Karpas-422 (cell line): ENCODE results near the gene RARA. TPM values are rescaled to one million over a fixed set of nuclear protein-coding genes. Genes with fewer than 3 reads are reported as not detected.

Experiments
- DNase-seq: peaks from one replicate; pipeline ENCODE4 v3.0.0-alpha.2; 2015
- H2AFZ ChIP-seq: fragments of 200-600 bp; sonication (generic); 2 replicates; pipeline ENCODE4 v1.6.1; 2014; ENCODE audit warnings: antibody characterized with exemption, low read length, mixed read lengths
- H3K27ac ChIP-seq: fragments of 200-600 bp; sonication (generic); 2 replicates; pipeline ENCODE4 v1.5.1; 2014; ENCODE audit warnings: mild to moderate bottlenecking, low read length, moderate library complexity
- H3K27me3 ChIP-seq: fragments of 200-600 bp; sonication (generic); 2 replicates; pipeline ENCODE4 v1.6.1; 2014; ENCODE audit warnings: low read length, mixed read lengths
- H3K36me3 ChIP-seq: fragments of 200-600 bp; sonication (generic); 2 replicates; pipeline ENCODE4 v1.6.1; 2014; ENCODE audit warnings: low read length, mixed read lengths; ENCODE audit not compliant: insufficient read depth
- H3K4me1 ChIP-seq: fragments of 200-600 bp; sonication (generic); 2 replicates; pipeline ENCODE4 v1.6.1; 2014; ENCODE audit warnings: mild to moderate bottlenecking, low read length, mixed read lengths
- H3K4me2 ChIP-seq: fragments of 200-600 bp; sonication (generic); 2 replicates; pipeline ENCODE4 v1.6.1; 2014; ENCODE audit warnings: low read length, low read depth, mild to moderate bottlenecking; ENCODE audit not compliant: poor library complexity, severe bottlenecking
- H3K4me3 ChIP-seq: fragments of 200-600 bp; sonication (generic); 2 replicates; pipeline ENCODE4 v1.5.1; 2014; ENCODE audit warnings: mild to moderate bottlenecking, antibody characterized with exemption, low read length, mixed read lengths
- H3K79me2 ChIP-seq: fragments of 200-600 bp; sonication (generic); 2 replicates; pipeline ENCODE4 v1.6.1; 2014; ENCODE audit warnings: mild to moderate bottlenecking, low read length, mixed read lengths
- H3K9ac ChIP-seq: fragments of 200-600 bp; sonication (generic); 2 replicates; pipeline ENCODE4 v1.6.0; 2014; ENCODE audit warnings: low read length
- H3K9me2 ChIP-seq: fragments of 200-600 bp; sonication (generic), shearing (Covaris generic); replicated peaks from 2 replicates; pipeline ENCODE4 v1.6.0; 2014; ENCODE audit warnings: mild to moderate bottlenecking, low read length, moderate library complexity; ENCODE audit not compliant: insufficient read depth
- H3K9me3 ChIP-seq: fragments of 300-700, 200-600 bp; sonication (generic); 2 replicates; pipeline ENCODE4 v1.6.1; 2014; ENCODE audit warnings: low read length, mixed read lengths
- H4K20me1 ChIP-seq: fragments of 200-600 bp; sonication (generic); 2 replicates; pipeline ENCODE4 v1.6.1; 2014; ENCODE audit warnings: mild to moderate bottlenecking, antibody characterized with exemption, low read length, low read depth; ENCODE audit not compliant: insufficient read depth
- total RNA-seq: library from RNA; depleted of rRNA; stranded (reverse); fragments of >200 nt; shearing (Covaris generic); gene quantifications from 2 replicates; pipeline ENCODE4 v1.2.3, GENCODE V29; 2014; ENCODE audit warnings: low replicate concordance

The RARA gene
- total RNA-seq, 1 experiment from 2014 or later: 21.8 TPM

- DNase-seq: no peak
- no peaks in the 10 kb centered on the region for H3K27me3 ChIP-seq
- no peak overlapping the region for H2AFZ ChIP-seq
- peak overlapping the region; percentile 69 for H3K4me2 ChIP-seq
- H4K20me1 ChIP-seq: no peaks in the 10 kb centered on the region
- H3K79me2 ChIP-seq: no peaks in the 10 kb centered on the region
- no peaks in the 10 kb centered on the region for H3K36me3 ChIP-seq
- H3K9ac ChIP-seq: peak overlapping the region; percentile 66
- 0 out of 2 replicates have a peak overlapping the region, but pooled peaks have one; percentile 25 for H3K27ac ChIP-seq
- H3K4me1 ChIP-seq: peaks cover 76% of the 10 kb centered on the region
- peak overlapping the region; percentile 62; the same call in 1 of the 2 replicates for H3K4me3 ChIP-seq
- no peaks in the 10 kb centered on the region for H3K9me2 ChIP-seq
- H3K9me3 ChIP-seq: no peaks in the 10 kb centered on the region
These were observed 1.1 kb downstream of the RARA start for GRCh38 chr17:40309949-40310510.

GRCh38 chr17:40310882-40311391 lies 2.0 kb downstream of the RARA start:
- Histone ChIP-seq H3K79me2 (no peaks in the 10 kb centered on the region), H3K27me3 (no peaks in the 10 kb centered on the region), H3K9ac (peak overlapping the region; percentile 57), H3K36me3 (no peaks in the 10 kb centered on the region), H3K9me2 (no peaks in the 10 kb centered on the region), H3K9me3 (no peaks in the 10 kb centered on the region), H3K27ac (no peak overlapping the region), H4K20me1 (no peaks in the 10 kb centered on the region), H2AFZ (no peak overlapping the region), H3K4me3 (no peak overlapping the region; the same call in 1 of the 2 replicates), H3K4me2 (no peak overlapping the region), H3K4me1 (peaks cover 82% of the 10 kb centered on the region)
- no peak for DNase-seq

DNA sequence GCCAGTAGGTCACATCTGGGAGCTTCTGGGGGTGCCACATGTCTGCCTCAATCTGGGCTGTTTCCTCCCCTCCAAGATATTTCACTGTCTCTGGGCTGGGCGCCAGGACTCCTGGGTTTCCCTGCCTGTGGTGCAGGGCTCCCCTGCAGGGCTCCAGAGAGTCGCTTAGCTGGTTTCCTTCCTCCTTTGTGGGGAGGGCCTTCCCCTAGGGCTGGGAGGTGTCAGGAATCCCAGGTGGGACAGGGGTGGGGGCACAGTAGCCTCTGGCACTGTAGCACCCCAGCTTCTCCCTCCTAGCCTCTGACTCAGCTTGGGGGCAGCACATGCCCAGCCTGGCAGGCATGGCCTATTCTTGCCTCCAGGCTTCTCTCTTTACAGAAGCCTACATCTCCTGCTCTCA lies 2.6 kb downstream of the RARA start:
- DNase-seq: no peak
- no peaks in the 10 kb centered on the region for H3K27me3 ChIP-seq
- H3K27ac ChIP-seq: peak overlapping the region; percentile 47
- no peaks in the 10 kb centered on the region for H3K9me2 ChIP-seq
- H3K9ac ChIP-seq: peak overlapping the region; percentile 57
- peaks cover 82% of the 10 kb centered on the region for H3K4me1 ChIP-seq
- H3K4me3 ChIP-seq: no peak overlapping the region
- H3K4me2 ChIP-seq: peak overlapping the region; percentile 19
- H3K79me2 ChIP-seq: no peaks in the 10 kb centered on the region
- H3K9me3 ChIP-seq: no peaks in the 10 kb centered on the region
- no peaks in the 10 kb centered on the region for H4K20me1 ChIP-seq
- no peaks in the 10 kb centered on the region for H3K36me3 ChIP-seq
- H2AFZ ChIP-seq: no peak overlapping the region

GRCh38 chr17:40312131-40312731 lies 3.3 kb downstream of the RARA start:
- DNase-seq: no peak
- Histone ChIP-seq H3K36me3 (no peaks in the 10 kb centered on the region), H3K27ac (peak overlapping the region; percentile 47), H3K4me3 (peak overlapping the region; percentile 24; the same call in 1 of the 2 replicates), H3K27me3 (no peaks in the 10 kb centered on the region), H3K9me3 (no peaks in the 10 kb centered on the region), H4K20me1 (no peaks in the 10 kb centered on the region), H3K9ac (peak overlapping the region; percentile 57), H3K4me1 (peaks cover 80% of the 10 kb centered on the region), H3K4me2 (peak overlapping the region; percentile 19), H2AFZ (no peak overlapping the region), H3K9me2 (no peaks in the 10 kb centered on the region), H3K79me2 (no peaks in the 10 kb centered on the region)

DNA sequence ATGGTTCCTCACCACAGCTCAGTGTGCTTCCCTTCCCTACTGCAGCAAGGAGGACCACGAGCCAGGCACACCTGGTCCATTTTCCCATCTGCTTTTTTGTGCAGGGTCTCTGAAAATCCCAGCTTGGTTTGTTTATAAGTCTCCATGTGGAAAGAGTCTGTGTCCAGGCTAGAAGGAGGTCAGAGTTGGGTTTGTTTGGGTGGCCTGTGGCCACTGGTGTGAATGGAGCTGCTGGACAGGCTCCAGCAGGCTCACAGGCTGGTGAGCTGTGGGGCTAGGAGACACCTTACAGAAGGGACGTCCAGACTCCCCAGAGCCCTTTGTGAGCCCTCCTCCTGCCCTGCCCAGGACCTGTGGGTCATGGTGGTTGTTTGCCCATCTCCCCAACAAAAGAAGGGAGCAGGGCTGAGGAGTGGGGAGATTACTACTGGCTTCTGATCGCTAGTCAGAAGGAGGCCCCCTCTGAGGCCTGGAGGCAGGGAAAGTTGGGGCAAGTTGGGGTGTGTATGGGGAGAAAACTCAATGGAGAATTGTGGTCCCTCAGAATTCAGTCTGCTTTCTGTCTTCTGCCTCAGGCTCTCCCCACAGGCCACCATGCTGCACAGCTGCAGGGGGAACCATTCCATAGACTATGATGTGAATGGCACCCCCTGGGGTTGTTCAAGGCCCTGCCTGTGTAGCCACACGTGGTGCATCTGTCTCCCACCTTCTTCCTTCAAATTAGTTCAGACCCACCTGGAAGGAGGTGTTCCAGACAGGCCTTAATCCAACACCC lies 4.1 kb downstream of the RARA start:
- peaks cover 83% of the 10 kb centered on the region for H3K4me1 ChIP-seq
- no peak for DNase-seq

DNA sequence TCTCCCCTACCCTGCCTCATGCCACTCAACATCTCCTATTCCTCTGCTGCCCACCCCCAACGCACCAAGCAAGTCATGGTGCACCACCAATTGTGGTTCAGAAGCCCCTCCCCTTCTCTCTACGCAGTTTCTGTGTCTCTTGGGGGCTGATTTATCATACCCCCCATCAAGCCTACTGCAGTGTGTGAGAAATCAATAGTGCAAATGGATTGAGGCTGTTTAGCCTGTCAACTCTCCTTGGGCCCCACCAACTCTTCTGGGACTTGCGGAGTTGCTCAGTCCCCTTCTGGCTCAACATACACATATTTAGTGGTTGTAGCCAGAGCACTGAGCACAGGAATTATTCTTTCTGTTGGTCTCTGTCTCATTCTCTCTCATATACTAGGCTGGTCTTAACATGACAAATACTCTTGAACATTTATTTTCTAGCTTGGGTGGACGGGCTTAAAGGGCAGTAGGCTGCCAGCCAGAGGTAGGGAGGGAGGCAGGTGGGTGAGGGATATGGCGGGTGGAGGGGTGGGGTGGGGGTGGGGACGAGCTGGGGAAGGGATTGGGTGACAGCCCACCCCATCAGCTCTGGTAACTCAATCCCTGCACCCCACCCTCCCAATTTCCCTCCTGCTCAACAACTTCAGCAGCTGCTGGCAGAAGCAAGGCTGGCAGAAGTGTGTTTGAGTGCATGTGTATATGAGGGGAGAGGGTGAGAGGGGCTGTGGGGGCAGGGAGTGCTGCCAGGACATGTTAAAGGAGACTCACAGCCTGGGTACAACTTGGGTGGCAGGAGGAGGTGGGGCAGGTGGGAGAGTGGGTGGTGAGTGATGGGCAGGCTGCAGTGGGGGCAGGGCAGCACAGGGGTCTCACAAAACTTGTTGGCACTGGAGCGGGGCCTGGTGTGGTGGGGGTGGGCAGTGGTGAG lies 4.9 kb downstream of the RARA start:
- peak overlapping the region; percentile 20 for H3K4me2 ChIP-seq
- no peaks in the 10 kb centered on the region for H3K27me3 ChIP-seq
- H3K4me3 ChIP-seq: no peak overlapping the region
- H3K4me1 ChIP-seq: peaks cover 82% of the 10 kb centered on the region
- 0 out of 2 replicates have a peak overlapping the region, but pooled peaks have one; percentile 31 for H3K9ac ChIP-seq
- peaks cover 4% of the 10 kb centered on the region for H3K79me2 ChIP-seq
- H2AFZ ChIP-seq: no peak overlapping the region
- no peaks in the 10 kb centered on the region for H3K9me3 ChIP-seq
- H3K9me2 ChIP-seq: no peaks in the 10 kb centered on the region
- H4K20me1 ChIP-seq: peaks cover under 1% of the 10 kb centered on the region; the same call in 1 of the 2 replicates
- no peak for DNase-seq
- no peaks in the 10 kb centered on the region for H3K36me3 ChIP-seq
- H3K27ac ChIP-seq: peak overlapping the region; percentile 49; the same call in 1 of the 2 replicates

More for the DNA sequence above, 4.1 kb downstream of the RARA start:
- no peaks in the 10 kb centered on the region for H3K79me2 ChIP-seq
- H3K27me3 ChIP-seq: no peaks in the 10 kb centered on the region
- no peaks in the 10 kb centered on the region for H4K20me1 ChIP-seq
- no peaks in the 10 kb centered on the region for H3K36me3 ChIP-seq
- H3K4me3 ChIP-seq: no peak overlapping the region
- H3K9me3 ChIP-seq: no peaks in the 10 kb centered on the region
- H3K9me2 ChIP-seq: no peaks in the 10 kb centered on the region
- H2AFZ ChIP-seq: no peak overlapping the region
- H3K4me2 ChIP-seq: peak overlapping the region; percentile 20
- H3K27ac ChIP-seq: peak overlapping the region; percentile 49; the same call in 1 of the 2 replicates
- H3K9ac ChIP-seq: peak overlapping the region; percentile 57; the same call in 1 of the 2 replicates

GRCh38 chr17:40314584-40314956 lies 5.6 kb downstream of the RARA start:
- DNase-seq: peak; percentile 75
- H3K9ac ChIP-seq: 0 out of 2 replicates have a peak overlapping the region, but pooled peaks have one; percentile 31

More at GRCh38 chr17:40314584-40314956, 5.6 kb downstream of the RARA start:
- Histone ChIP-seq H3K36me3 (no peaks in the 10 kb centered on the region), H3K4me1 (peaks cover 82% of the 10 kb centered on the region), H3K27me3 (no peaks in the 10 kb centered on the region), H3K4me3 (no peak overlapping the region), H3K79me2 (peaks cover 10% of the 10 kb centered on the region), H3K4me2 (no peak overlapping the region), H3K27ac (no peak overlapping the region), H3K9me2 (no peaks in the 10 kb centered on the region), H3K9me3 (no peaks in the 10 kb centered on the region), H4K20me1 (peaks cover 6% of the 10 kb centered on the region; the same call in 1 of the 2 replicates), H2AFZ (no peak overlapping the region)
